ENCODE measurements around the gene COL12A1. TPM values are rescaled to one million over a fixed set of nuclear protein-coding genes. Genes with fewer than 3 reads are reported as not detected.

The COL12A1 gene
- total RNA-seq, 1 experiment from 2014 or later = 10.4 TPM

DNA sequence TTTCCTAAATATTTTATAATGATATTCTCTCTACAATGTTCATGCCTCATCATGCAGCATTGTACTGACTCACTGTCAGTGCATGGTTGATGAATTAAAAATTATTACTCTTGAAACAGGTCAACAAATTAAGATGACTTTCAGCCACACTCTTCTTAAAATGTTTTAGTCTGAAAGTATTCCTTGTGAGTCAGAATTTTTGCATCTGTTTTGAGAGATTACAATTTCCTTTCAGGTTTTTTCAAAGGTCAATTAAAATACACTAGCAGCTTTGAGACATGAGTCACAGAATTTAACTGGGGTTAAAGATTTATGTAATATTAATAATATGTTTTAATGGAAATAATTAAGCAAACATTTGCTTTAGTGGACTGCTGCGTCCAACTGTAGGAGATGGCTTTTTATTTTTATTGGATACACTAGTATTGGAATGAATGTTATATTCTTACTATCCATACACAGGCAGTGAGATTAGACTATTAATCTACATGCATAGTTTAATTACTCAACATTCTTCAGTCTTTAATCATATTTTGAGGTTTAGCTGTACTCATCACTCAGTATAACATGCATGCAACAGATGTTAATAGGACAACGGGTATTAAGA, 9.7 kb downstream of the COL12A1 start:
- DNase-seq (ENCODE audit: low read depth, low spot score) (no peak), ATAC-seq (no peak)
- in situ Hi-C loops (cut with HindIII; ENCODE audit: low pct_unique_long_range_greater_than_20kb, low sequenced_read_pairs) = no loop called here
- no peak for TF ChIP-seq CTCF (IDR thresholded peaks at IDR 0.05)
- no peak for TF ChIP-seq REST (IDR thresholded peaks at IDR 0.05; ENCODE audit: insufficient read depth in 1 of 2, low read depth in 2 of 2, low read length in 1 of 2)
- no peak for TF ChIP-seq TCF7L2 (IDR thresholded peaks at IDR 0.05; ENCODE audit: low read depth, low read length)
- TF ChIP-seq SIN3A (IDR thresholded peaks at IDR 0.05; ENCODE audit: borderline replicate concordance, insufficient read depth, low read depth, low read length) = no peak
- no peak for TF ChIP-seq POLR2AphosphoS5 (IDR thresholded peaks at IDR 0.05; ENCODE audit: low read depth, low read length)
- intact Hi-C loops (cut with micrococcal nuclease; ENCODE audit: unreplicated experiment) = no loop called here
- no TSS peak for BruUV-seq (replicated peaks)
- Histone ChIP-seq H3K9me3 (ENCODE audit: control insufficient read depth, insufficient read depth, low read depth, low read length) (no peaks in the 10 kb centered on the region), H3K4me1 (ENCODE audit: control insufficient read depth, insufficient read depth, low read length) (no peaks in the 10 kb centered on the region), H3K27ac (ENCODE audit: low read length) (no peak overlapping the region), H3K4me3 (ENCODE audit: low read depth in 2 of 2, low read length in 2 of 2) (no peak overlapping the region), H3K36me3 (ENCODE audit: control insufficient read depth, insufficient read depth, low read length) (no peaks in the 10 kb centered on the region), H3K27me3 (ENCODE audit: control insufficient read depth, insufficient read depth, low read length) (no peaks in the 10 kb centered on the region)
- POLR2A ChIA-PET = no interaction called here
- CTCF ChIA-PET = no interaction called here

DNA sequence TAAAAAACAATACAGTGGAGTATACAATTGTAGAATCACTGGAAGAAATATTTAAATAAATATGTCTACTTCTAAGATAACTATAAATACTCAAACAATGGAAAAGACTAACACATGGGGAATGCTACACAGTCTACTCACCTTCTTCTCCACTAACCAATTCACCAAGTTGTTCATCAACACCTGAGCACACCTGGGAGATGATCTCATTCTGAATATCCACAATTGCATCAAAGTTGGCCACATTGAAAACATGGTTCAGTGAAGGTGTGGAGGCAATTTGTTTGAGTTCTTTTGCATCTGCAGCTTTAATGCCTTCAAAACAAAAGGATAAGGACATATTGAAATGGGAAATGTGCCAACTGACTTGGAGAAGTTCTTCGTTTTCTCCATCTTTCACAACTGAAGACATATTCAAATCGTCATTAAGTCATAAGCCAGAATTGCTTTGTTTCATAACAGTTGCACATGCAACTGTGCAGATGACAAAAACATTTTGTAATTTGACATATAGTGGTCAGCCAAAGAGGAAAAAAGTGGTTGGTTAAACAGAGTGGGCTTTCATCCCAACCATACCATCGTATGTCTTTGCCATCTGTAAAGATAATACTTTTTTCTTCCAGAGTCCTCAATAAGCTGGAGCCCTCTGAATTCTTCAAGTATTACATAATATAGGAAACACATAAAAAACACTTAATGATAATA, 17.5 kb downstream of the COL12A1 start:
- ChIA-PET CTCF (no interaction called here), POLR2A (no interaction called here)
- H3K4me3 ChIP-seq (ENCODE audit: low read depth in 2 of 2, low read length in 2 of 2) = no peak overlapping the region

More for the DNA sequence above, 17.5 kb downstream of the COL12A1 start:
- TF ChIP-seq TCF7L2 (IDR thresholded peaks at IDR 0.05; ENCODE audit: low read depth, low read length) (no peak), POLR2AphosphoS5 (IDR thresholded peaks at IDR 0.05; ENCODE audit: low read depth, low read length) (no peak), CTCF (IDR thresholded peaks at IDR 0.05) (no peak), SIN3A (IDR thresholded peaks at IDR 0.05; ENCODE audit: borderline replicate concordance, insufficient read depth, low read depth, low read length) (no peak), REST (IDR thresholded peaks at IDR 0.05; ENCODE audit: insufficient read depth in 1 of 2, low read depth in 2 of 2, low read length in 1 of 2) (no peak)
- DNase-seq (ENCODE audit: low read depth, low spot score) (no peak), ATAC-seq (no peak)
- no TSS peak for BruUV-seq (replicated peaks)
- no peaks in the 10 kb centered on the region for H3K9me3 ChIP-seq (ENCODE audit: control insufficient read depth, insufficient read depth, low read depth, low read length)
- H3K36me3 ChIP-seq (ENCODE audit: control insufficient read depth, insufficient read depth, low read length) = no peaks in the 10 kb centered on the region
- in situ Hi-C loops (cut with HindIII; ENCODE audit: low pct_unique_long_range_greater_than_20kb, low sequenced_read_pairs) = no loop called here
- H3K4me1 ChIP-seq (ENCODE audit: control insufficient read depth, insufficient read depth, low read length) = no peaks in the 10 kb centered on the region
- no peak overlapping the region for H3K27ac ChIP-seq (ENCODE audit: low read length)
- intact Hi-C loops (cut with micrococcal nuclease; ENCODE audit: unreplicated experiment) = no loop called here
- peaks cover 2% of the 10 kb centered on the region; the same call in 1 of the 2 replicates for H3K27me3 ChIP-seq (ENCODE audit: control insufficient read depth, insufficient read depth, low read length)

Data from Panc1 (cell line).